H1 (cell line): ENCODE results near the gene RSPO3. TPM values are rescaled to one million over a fixed set of nuclear protein-coding genes. Genes with fewer than 3 reads are reported as not detected.

Source experiments
- CBX8 ChIP-seq: fragments of 300-800, 300-1000 bp; sonication (generic); IDR thresholded peaks from 2 replicates; pipeline ENCODE4 v1.7.1; 2016; ENCODE audit warnings: low read depth, low read length, borderline replicate concordance
- polyA plus RNA-seq, 7 experiments: library from polyadenylated mRNA; depleted of rRNA in 3 of 7; stranded (reverse) in 5 of 7; unstranded in 2 of 7; fragments of >200 nt in 5 of 7; fragments of 200-250 nt in 2 of 7; gene quantifications; 1 replicate in 5 of 7; 2 replicates in 1 of 7; 4 replicates in 1 of 7; pipeline versions ENCODE4 v1.2.1 to v1.2.3, GENCODE V29; 2011 to 2013; ENCODE audit warnings: missing spikeins in 2 of 7, mixed read lengths in 2 of 7
- total RNA-seq: library from RNA; stranded (reverse); fragmentation: NEBNext Ultra II Directional; extraction: Animal tissue kit (Norgen Biotek cat#: 25700); gene quantifications from 2 replicates; pipeline ENCODE4 v1.2.1, GENCODE V29; 2021
- TF ChIP-seq, protein P1 (sequence below): fragments of 300-600 bp; sonication (generic); IDR thresholded peaks from 2 replicates; pipeline ENCODE4 v1.7.1; 2012; ENCODE audit warnings: low read length, moderate library complexity, mild to moderate bottlenecking, inconsistent platforms; ENCODE audit not compliant: insufficient replicate concordance

Gene RSPO3
- total and polyA plus RNA-seq, 2 of the 8 experiments (the other 6 are each of a cell fraction or from before 2014, with no cell fraction given), result not detected

DNA sequence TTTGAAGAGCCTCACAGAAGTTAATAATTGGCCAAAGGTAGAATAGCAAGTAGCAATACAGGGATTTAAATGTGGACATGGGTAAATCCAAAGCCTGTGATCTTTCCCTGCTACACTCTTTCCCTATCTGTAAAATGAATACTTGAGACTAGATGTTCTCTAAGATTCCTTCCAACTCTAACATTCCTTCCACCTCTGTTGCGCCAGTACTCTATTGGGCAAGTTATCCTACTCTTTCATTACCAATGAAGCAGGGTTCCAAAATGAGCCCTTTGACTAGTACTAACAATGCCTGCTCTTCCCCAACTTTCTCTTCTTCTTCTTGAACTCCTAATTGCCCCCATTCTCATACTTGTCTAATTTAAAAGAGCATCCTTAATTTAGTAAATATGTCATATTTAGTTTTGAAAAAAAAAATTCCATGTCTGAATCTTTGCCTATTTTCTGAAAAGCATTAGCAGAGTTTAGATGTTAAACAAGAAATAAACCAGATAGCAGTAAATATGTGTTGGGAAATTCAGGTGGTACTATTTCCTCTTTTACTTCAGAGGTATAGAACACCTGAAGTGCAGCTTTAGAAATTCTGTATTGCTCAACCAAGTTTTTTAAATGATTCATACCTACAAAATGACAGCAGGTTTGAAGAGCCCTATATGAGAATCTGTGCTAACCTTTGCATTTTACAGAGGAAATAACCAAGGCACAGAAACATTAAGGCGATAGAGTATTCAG is 35.1 kb upstream of the RSPO3 start (continued):
- TF ChIP-seq, protein P1, sequence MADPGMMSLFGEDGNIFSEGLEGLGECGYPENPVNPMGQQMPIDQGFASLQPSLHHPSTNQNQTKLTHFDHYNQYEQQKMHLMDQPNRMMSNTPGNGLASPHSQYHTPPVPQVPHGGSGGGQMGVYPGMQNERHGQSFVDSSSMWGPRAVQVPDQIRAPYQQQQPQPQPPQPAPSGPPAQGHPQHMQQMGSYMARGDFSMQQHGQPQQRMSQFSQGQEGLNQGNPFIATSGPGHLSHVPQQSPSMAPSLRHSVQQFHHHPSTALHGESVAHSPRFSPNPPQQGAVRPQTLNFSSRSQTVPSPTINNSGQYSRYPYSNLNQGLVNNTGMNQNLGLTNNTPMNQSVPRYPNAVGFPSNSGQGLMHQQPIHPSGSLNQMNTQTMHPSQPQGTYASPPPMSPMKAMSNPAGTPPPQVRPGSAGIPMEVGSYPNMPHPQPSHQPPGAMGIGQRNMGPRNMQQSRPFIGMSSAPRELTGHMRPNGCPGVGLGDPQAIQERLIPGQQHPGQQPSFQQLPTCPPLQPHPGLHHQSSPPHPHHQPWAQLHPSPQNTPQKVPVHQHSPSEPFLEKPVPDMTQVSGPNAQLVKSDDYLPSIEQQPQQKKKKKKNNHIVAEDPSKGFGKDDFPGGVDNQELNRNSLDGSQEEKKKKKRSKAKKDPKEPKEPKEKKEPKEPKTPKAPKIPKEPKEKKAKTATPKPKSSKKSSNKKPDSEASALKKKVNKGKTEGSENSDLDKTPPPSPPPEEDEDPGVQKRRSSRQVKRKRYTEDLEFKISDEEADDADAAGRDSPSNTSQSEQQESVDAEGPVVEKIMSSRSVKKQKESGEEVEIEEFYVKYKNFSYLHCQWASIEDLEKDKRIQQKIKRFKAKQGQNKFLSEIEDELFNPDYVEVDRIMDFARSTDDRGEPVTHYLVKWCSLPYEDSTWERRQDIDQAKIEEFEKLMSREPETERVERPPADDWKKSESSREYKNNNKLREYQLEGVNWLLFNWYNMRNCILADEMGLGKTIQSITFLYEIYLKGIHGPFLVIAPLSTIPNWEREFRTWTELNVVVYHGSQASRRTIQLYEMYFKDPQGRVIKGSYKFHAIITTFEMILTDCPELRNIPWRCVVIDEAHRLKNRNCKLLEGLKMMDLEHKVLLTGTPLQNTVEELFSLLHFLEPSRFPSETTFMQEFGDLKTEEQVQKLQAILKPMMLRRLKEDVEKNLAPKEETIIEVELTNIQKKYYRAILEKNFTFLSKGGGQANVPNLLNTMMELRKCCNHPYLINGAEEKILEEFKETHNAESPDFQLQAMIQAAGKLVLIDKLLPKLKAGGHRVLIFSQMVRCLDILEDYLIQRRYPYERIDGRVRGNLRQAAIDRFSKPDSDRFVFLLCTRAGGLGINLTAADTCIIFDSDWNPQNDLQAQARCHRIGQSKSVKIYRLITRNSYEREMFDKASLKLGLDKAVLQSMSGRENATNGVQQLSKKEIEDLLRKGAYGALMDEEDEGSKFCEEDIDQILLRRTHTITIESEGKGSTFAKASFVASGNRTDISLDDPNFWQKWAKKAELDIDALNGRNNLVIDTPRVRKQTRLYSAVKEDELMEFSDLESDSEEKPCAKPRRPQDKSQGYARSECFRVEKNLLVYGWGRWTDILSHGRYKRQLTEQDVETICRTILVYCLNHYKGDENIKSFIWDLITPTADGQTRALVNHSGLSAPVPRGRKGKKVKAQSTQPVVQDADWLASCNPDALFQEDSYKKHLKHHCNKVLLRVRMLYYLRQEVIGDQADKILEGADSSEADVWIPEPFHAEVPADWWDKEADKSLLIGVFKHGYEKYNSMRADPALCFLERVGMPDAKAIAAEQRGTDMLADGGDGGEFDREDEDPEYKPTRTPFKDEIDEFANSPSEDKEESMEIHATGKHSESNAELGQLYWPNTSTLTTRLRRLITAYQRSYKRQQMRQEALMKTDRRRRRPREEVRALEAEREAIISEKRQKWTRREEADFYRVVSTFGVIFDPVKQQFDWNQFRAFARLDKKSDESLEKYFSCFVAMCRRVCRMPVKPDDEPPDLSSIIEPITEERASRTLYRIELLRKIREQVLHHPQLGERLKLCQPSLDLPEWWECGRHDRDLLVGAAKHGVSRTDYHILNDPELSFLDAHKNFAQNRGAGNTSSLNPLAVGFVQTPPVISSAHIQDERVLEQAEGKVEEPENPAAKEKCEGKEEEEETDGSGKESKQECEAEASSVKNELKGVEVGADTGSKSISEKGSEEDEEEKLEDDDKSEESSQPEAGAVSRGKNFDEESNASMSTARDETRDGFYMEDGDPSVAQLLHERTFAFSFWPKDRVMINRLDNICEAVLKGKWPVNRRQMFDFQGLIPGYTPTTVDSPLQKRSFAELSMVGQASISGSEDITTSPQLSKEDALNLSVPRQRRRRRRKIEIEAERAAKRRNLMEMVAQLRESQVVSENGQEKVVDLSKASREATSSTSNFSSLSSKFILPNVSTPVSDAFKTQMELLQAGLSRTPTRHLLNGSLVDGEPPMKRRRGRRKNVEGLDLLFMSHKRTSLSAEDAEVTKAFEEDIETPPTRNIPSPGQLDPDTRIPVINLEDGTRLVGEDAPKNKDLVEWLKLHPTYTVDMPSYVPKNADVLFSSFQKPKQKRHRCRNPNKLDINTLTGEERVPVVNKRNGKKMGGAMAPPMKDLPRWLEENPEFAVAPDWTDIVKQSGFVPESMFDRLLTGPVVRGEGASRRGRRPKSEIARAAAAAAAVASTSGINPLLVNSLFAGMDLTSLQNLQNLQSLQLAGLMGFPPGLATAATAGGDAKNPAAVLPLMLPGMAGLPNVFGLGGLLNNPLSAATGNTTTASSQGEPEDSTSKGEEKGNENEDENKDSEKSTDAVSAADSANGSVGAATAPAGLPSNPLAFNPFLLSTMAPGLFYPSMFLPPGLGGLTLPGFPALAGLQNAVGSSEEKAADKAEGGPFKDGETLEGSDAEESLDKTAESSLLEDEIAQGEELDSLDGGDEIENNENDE, result no peak
- TF ChIP-seq CBX8, result no peak
